Activated gamma-delta T cell treated with Interleukin-2 at 50 U/mL for 16 hours (primary cell): ENCODE data around the gene MIS18A.

Experiments
- DNase-seq: peaks from one replicate; pipeline ENCODE4 v3.0.0-alpha.2; 2020

MIS18A gene

DNA sequence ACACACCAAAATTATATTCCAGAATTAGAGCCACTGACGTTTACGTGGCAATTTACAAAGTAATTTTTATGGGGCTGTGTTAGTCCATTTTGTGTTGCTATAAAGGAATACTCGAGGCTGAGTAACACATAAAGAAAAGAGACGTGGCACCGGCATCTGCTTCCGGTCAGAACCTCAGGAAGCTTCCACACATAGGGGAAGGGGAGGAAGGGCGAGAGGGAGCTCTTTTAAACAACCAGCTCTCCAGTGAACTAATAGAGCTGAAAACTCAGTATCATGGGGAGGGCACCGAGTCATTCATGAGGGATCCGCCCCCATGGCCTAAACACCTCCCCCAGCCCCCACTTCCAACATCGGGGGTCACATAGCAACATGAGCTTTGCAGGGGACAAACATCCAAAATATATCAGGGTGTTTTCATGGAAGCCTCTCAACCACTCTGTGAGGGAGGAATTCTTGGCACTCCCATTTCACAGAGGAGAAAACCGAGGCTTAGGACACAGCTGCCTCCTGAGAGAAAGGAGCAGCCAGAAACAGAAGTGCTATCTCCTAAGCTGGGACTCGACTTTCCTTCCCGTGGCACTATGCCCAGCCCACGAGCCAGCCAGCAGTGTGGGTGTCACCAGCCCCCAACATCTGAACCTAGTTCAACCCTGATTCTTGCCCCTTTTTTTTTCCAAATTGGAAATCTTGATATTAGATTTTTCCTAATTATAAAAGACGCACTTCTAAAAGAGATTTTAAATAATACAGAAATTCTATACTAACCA lies 29.2 kb downstream of the MIS18A start:
- no peak for DNase-seq

- DNase-seq = no peak
Observed at GRCh38 chr21:32248571-32249461, 30.0 kb downstream of the MIS18A start.

GRCh38 chr21:32246571-32247140 lies 32.2 kb downstream of the MIS18A start:
- no peak for DNase-seq

- DNase-seq = no peak
Observed at GRCh38 chr21:32245971-32246370, 32.9 kb downstream of the MIS18A start.

GRCh38 chr21:32240851-32241687 lies 37.8 kb downstream of the MIS18A start:
- no peak for DNase-seq

- DNase-seq = no peak
Observed at GRCh38 chr21:32239551-32239950, 39.3 kb downstream of the MIS18A start.

GRCh38 chr21:32238063-32238462 lies 40.8 kb downstream of the MIS18A start:
- no peak for DNase-seq

- DNase-seq = no peak
Observed at GRCh38 chr21:32237021-32237420, 41.8 kb downstream of the MIS18A start.

GRCh38 chr21:32233722-32234301 lies 45.0 kb downstream of the MIS18A start:
- no peak for DNase-seq

DNA sequence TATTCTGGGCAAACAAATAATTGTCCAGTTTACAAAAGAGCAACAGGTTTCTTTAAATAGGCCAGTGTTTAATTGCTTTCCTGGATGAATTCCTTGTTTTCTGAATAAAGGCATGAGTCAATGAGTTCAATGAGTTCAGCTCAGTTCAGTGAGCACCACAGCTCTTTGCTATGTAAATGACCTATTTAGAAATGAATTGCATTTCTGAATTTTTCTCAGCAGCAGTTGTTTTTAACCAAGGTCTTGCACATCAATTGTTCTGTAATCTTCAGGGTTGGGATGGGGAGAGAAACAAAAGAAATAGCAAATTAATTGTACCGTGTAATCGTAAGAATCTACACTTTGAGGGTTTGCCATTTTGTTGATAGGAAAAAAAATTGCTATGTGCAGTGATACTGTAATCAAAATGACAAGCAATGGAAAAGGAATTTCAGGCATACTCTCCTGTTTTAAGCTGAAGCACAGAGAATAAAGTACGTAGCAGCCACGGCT lies 45.7 kb downstream of the MIS18A start:
- no peak for DNase-seq

DNA sequence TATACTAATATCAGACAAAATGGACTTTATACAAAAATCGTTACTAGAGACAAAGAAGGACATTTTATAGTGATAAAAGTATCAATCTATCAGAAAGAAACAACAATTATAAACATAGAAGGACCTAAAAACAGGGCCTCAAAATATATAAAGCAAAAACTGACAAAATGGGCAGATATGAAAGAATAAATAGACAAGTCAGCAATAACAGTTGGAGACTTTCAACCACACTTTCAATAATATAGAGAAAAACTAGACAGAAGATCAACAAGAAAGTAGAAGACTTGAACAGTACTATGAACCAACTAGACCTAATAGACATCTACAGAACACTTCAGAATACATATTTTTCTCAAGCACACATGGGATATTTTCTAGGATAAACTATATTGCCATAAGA lies 52.4 kb downstream of the MIS18A start:
- DNase-seq = no peak
